OCI-LY1 (cell line): ENCODE results near the gene IQGAP2.

ENCODE experiments used
- H2AFZ ChIP-seq: fragments of 200-600 bp; sonication (generic), shearing (Covaris generic); 2 replicates; pipeline ENCODE4 v1.6.0; 2014; ENCODE audit warnings: antibody characterized with exemption, mild to moderate bottlenecking, low read length
- H3F3A ChIP-seq: fragments of 200-600 bp; sonication (generic), shearing (Covaris generic); 2 replicates; pipeline ENCODE4 v1.6.0; 2014; ENCODE audit warnings: mild to moderate bottlenecking, antibody characterized with exemption, low read length, moderate library complexity; ENCODE audit not compliant: insufficient read depth
- H3K27ac ChIP-seq: fragments of 200-600 bp; sonication (generic); 2 replicates; pipeline ENCODE4 v1.5.1; 2014; ENCODE audit warnings: low read length, mixed run types, mild to moderate bottlenecking, low read depth; ENCODE audit not compliant: poor library complexity, severe bottlenecking
- H3K27me3 ChIP-seq: fragments of 200-600 bp; sonication (generic); 2 replicates; pipeline ENCODE4 v1.6.0; 2014; ENCODE audit warnings: antibody characterized with exemption, mild to moderate bottlenecking, low read length, moderate library complexity; ENCODE audit not compliant: insufficient read depth
- H3K36me3 ChIP-seq: fragments of 200-600 bp; sonication (generic); 2 replicates; pipeline ENCODE4 v1.6.1; 2014; ENCODE audit warnings: mild to moderate bottlenecking, antibody characterized with exemption, low read length, moderate library complexity, mixed read lengths; ENCODE audit not compliant: insufficient read depth
- H3K4me1 ChIP-seq: fragments of 200-600 bp; sonication (generic); 2 replicates; pipeline ENCODE4 v1.5.1; 2014; ENCODE audit warnings: mild to moderate bottlenecking, low read length, moderate library complexity; ENCODE audit not compliant: insufficient read depth, severe bottlenecking
- H3K4me2 ChIP-seq: fragments of 200-600 bp; sonication (generic), shearing (Covaris generic); 2 replicates; pipeline ENCODE4 v1.6.1; 2014; ENCODE audit warnings: low read length
- H3K4me3 ChIP-seq: fragments of 200-600 bp; sonication (generic); 2 replicates; pipeline ENCODE4 v1.5.1; 2014; ENCODE audit warnings: low read length, low read depth, mild to moderate bottlenecking, mixed read lengths; ENCODE audit not compliant: poor library complexity, severe bottlenecking
- H3K79me2 ChIP-seq: fragments of 200-600 bp; shearing (Covaris generic); 2 replicates; pipeline ENCODE4 v1.6.1; 2016; ENCODE audit warnings: mixed run types, low read length, mixed read lengths; ENCODE audit not compliant: insufficient read depth
- H3K9ac ChIP-seq: fragments of 200-600 bp; sonication (generic), shearing (Covaris generic); 2 replicates; pipeline ENCODE4 v1.6.1; 2014; ENCODE audit warnings: mild to moderate bottlenecking, low read length, mixed read lengths
- H3K9me2 ChIP-seq: fragments of 200-600 bp; sonication (generic), shearing (Covaris generic); 2 replicates; pipeline ENCODE4 v1.6.1; 2014; ENCODE audit warnings: low read depth, mild to moderate bottlenecking, low read length, mixed read lengths
- H3K9me3 ChIP-seq: fragments of 200-600 bp; shearing (Covaris generic); 2 replicates; pipeline ENCODE4 v1.6.1; 2014; ENCODE audit warnings: low read length, mixed read lengths
- H4K20me1 ChIP-seq: fragments of 200-600 bp; sonication (generic), shearing (Covaris generic); 2 replicates; pipeline ENCODE4 v1.6.0; 2016; ENCODE audit warnings: mild to moderate bottlenecking, low read length; ENCODE audit not compliant: insufficient read depth
- CTCF ChIP-seq: fragments of 200-600 bp; sonication (generic), shearing (Covaris generic); IDR thresholded peaks from 2 replicates; pipeline ENCODE4 v1.5.1; 2017; ENCODE audit warnings: mild to moderate bottlenecking, antibody characterized with exemption, low read length, moderate library complexity, mixed read lengths
- EZH2 ChIP-seq: fragments of 200-600 bp; sonication (generic), shearing (Covaris generic); IDR thresholded peaks from 2 replicates; pipeline ENCODE4 v1.8.0; 2017; ENCODE audit warnings: borderline replicate concordance, mixed run types, mild to moderate bottlenecking, antibody characterized with exemption, low read length, moderate library complexity, mixed read lengths

IQGAP2 gene

GRCh38 chr5:76513476-76513875, 110.4 kb downstream of the IQGAP2 start:
- H3F3A ChIP-seq = no peaks in the 10 kb centered on the region
- H3K9me2 ChIP-seq = no peaks in the 10 kb centered on the region
- H4K20me1 ChIP-seq = no peaks in the 10 kb centered on the region; the same call in 1 of the 2 replicates
- H3K36me3 ChIP-seq = no peaks in the 10 kb centered on the region
- TF ChIP-seq CTCF (no peak), EZH2 (no peak)
- no peak overlapping the region for H2AFZ ChIP-seq
- no peaks in the 10 kb centered on the region for H3K9me3 ChIP-seq
- no peak overlapping the region for H3K4me3 ChIP-seq
- no peaks in the 10 kb centered on the region for H3K27me3 ChIP-seq
- no peak overlapping the region for H3K4me2 ChIP-seq
- no peak overlapping the region for H3K9ac ChIP-seq
- peaks cover 14% of the 10 kb centered on the region for H3K4me1 ChIP-seq
- H3K79me2 ChIP-seq = no peaks in the 10 kb centered on the region
- no peak overlapping the region for H3K27ac ChIP-seq

- TF ChIP-seq CTCF = no peak
- TF ChIP-seq EZH2 = no peak
- Histone ChIP-seq H4K20me1 (no peaks in the 10 kb centered on the region; the same call in 1 of the 2 replicates), H3K9ac (no peak overlapping the region), H2AFZ (no peak overlapping the region), H3K27me3 (no peaks in the 10 kb centered on the region), H3K9me3 (no peaks in the 10 kb centered on the region), H3F3A (no peaks in the 10 kb centered on the region), H3K4me3 (no peak overlapping the region), H3K36me3 (no peaks in the 10 kb centered on the region), H3K4me1 (peaks cover 14% of the 10 kb centered on the region), H3K27ac (no peak overlapping the region), H3K4me2 (no peak overlapping the region), H3K79me2 (no peaks in the 10 kb centered on the region), H3K9me2 (no peaks in the 10 kb centered on the region)
These were observed 111.2 kb downstream of the IQGAP2 start for GRCh38 chr5:76514292-76514691.

- peaks cover 14% of the 10 kb centered on the region for H3K4me1 ChIP-seq
- no peak overlapping the region for H3K4me2 ChIP-seq
- no peaks in the 10 kb centered on the region for H3K79me2 ChIP-seq
- no peaks in the 10 kb centered on the region for H3F3A ChIP-seq
- H2AFZ ChIP-seq = no peak overlapping the region
- no peaks in the 10 kb centered on the region; the same call in 1 of the 2 replicates for H4K20me1 ChIP-seq
- no peak overlapping the region for H3K4me3 ChIP-seq
- no peaks in the 10 kb centered on the region for H3K9me3 ChIP-seq
- H3K9me2 ChIP-seq = no peaks in the 10 kb centered on the region
- H3K27ac ChIP-seq = no peak overlapping the region
- no peaks in the 10 kb centered on the region for H3K27me3 ChIP-seq
- H3K36me3 ChIP-seq = no peaks in the 10 kb centered on the region
- TF ChIP-seq EZH2 (no peak), CTCF (no peak)
- no peak overlapping the region for H3K9ac ChIP-seq
These were observed 111.6 kb downstream of the IQGAP2 start for GRCh38 chr5:76514713-76515112.
